NT2/D1 (cell line): Measurements from ENCODE around the gene ING2.

ENCODE experiments used
- SUZ12 ChIP-seq: IDR thresholded peaks from 2 replicates; pipeline ENCODE4 v1.6.1; 2011; ENCODE audit not compliant: insufficient read length, insufficient read depth; ENCODE audit errors: extremely low read depth
- ZNF274 ChIP-seq: IDR thresholded peaks from 2 replicates; pipeline ENCODE4 v1.6.1; 2011; ENCODE audit warnings: mild to moderate bottlenecking, low read depth, low read length

- TF ChIP-seq ZNF274 (no peak), SUZ12 (no peak)
Observed at GRCh38 chr4:183495184-183495583, 9.7 kb upstream of the ING2 start.
